Measurements from ENCODE around the gene PKP1. TPM values are rescaled to one million over a fixed set of nuclear protein-coding genes. Genes with fewer than 3 reads are reported as not detected.

Gene PKP1
- total RNA-seq, 2 donors from 2014 or later = 2.3 TPM; not detected in 1

DNA sequence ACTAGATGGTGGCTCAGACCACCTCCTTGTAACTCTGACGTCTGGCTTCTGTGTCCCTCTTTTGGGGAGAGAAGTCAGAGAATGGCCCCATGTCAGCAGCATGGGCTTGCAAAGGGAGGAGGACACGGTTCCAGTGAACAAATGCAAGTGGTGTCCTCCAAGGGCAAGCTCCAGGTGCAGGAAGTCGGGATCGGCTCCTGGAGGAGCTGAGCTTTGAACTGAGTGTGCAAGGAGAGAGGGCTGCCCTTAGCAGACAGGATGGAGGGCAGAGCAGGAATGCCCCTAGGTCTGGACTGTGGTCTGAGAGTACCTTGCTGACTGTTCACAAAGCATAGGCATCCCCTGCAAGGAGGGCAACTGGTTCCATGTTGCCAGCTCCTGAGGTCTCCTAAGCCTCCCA is 17.3 kb downstream of the PKP1 start:
- H3K36me3 ChIP-seq = no peaks in the 10 kb centered on the region
- no peak for DNase-seq (ENCODE audit: low spot score)
- no peak overlapping the region for H3K4me3 ChIP-seq
- H3K4me1 ChIP-seq = peaks cover 0 to 22% of the 10 kb centered on the region in 2 donors
- TF ChIP-seq CTCF (IDR thresholded peaks at IDR 0.05) = no peak
- H3K27ac ChIP-seq = no peak overlapping the region
- H3K9me3 ChIP-seq = no peaks in the 10 kb centered on the region
- no peaks in the 10 kb centered on the region for H3K27me3 ChIP-seq

- peaks cover 0 to 22% of the 10 kb centered on the region in 2 donors for H3K4me1 ChIP-seq
- H3K27me3 ChIP-seq = no peaks in the 10 kb centered on the region
- H3K27ac ChIP-seq = no peak overlapping the region
- no peaks in the 10 kb centered on the region for H3K36me3 ChIP-seq
- no peaks in the 10 kb centered on the region for H3K9me3 ChIP-seq
- TF ChIP-seq CTCF (IDR thresholded peaks at IDR 0.05) = no peak
- no peak for DNase-seq (ENCODE audit: low spot score)
- no peak overlapping the region for H3K4me3 ChIP-seq
These were observed 19.2 kb downstream of the PKP1 start for GRCh38 chr1:201302163-201303152.

- peaks cover 0 to 21% of the 10 kb centered on the region in 2 donors for H3K4me1 ChIP-seq
- no peak overlapping the region for H3K4me3 ChIP-seq
- H3K36me3 ChIP-seq = no peaks in the 10 kb centered on the region
- no peak for TF ChIP-seq CTCF (IDR thresholded peaks at IDR 0.05)
- H3K27me3 ChIP-seq = no peaks in the 10 kb centered on the region
- no peak overlapping the region for H3K27ac ChIP-seq
- H3K9me3 ChIP-seq = no peaks in the 10 kb centered on the region
- no peak for DNase-seq (ENCODE audit: low spot score)
These were observed 20.8 kb downstream of the PKP1 start for GRCh38 chr1:201304126-201304525.

GRCh38 chr1:201305815-201306214 is 22.5 kb downstream of the PKP1 start:
- Histone ChIP-seq H3K27me3 (no peaks in the 10 kb centered on the region), H3K9me3 (no peaks in the 10 kb centered on the region), H3K4me3 (no peak overlapping the region), H3K27ac (no peak overlapping the region), H3K36me3 (no peaks in the 10 kb centered on the region), H3K4me1 (peaks cover 0 to 26% of the 10 kb centered on the region in 2 donors)
- TF ChIP-seq CTCF (IDR thresholded peaks at IDR 0.05) = no peak
- DNase-seq (ENCODE audit: low spot score) = no peak

GRCh38 chr1:201307231-201307630 is 23.9 kb downstream of the PKP1 start:
- TF ChIP-seq CTCF (IDR thresholded peaks at IDR 0.05) = no peak
- Histone ChIP-seq H3K4me3 (no peak overlapping the region), H3K36me3 (no peaks in the 10 kb centered on the region), H3K9me3 (no peaks in the 10 kb centered on the region), H3K4me1 (peaks cover 0 to 40% of the 10 kb centered on the region in 2 donors), H3K27me3 (no peaks in the 10 kb centered on the region), H3K27ac (no peak overlapping the region)
- no peak for DNase-seq (ENCODE audit: low spot score)
